Effector memory CD4-positive, alpha-beta T cell (primary cell): ENCODE results near the gene OIT3.
"Not testable (repeated sequence)": the region's sequence is repeated elsewhere in the genome, so short reads cannot be mapped to it uniquely, and the experiment has no call there.

Source experiments
- DNase-seq, 3 donors: peaks; one replicate each; pipeline ENCODE4 v3.0.0-alpha.2; 2020
- H3K27ac ChIP-seq: 2 replicates; pipeline ENCODE4 v1.7.0; 2013; ENCODE audit warnings: mild to moderate bottlenecking, low read length, moderate library complexity; ENCODE audit not compliant: insufficient read depth, poor library complexity, severe bottlenecking
- H3K27me3 ChIP-seq: replicated peaks from 2 replicates; pipeline ENCODE4 v1.7.0; 2013; ENCODE audit warnings: mild to moderate bottlenecking, low read length; ENCODE audit not compliant: insufficient read depth, control insufficient read depth, poor library complexity, severe bottlenecking
- H3K36me3 ChIP-seq: 2 replicates; pipeline ENCODE4 v1.7.0; 2013; ENCODE audit warnings: mild to moderate bottlenecking, low read length, moderate library complexity; ENCODE audit not compliant: control insufficient read depth, insufficient read depth
- H3K4me1 ChIP-seq: 2 replicates; pipeline ENCODE4 v1.7.0; 2013; ENCODE audit warnings: low read length, mild to moderate bottlenecking; ENCODE audit not compliant: control insufficient read depth, insufficient read depth, poor library complexity, severe bottlenecking
- H3K4me3 ChIP-seq: 2 replicates; pipeline ENCODE4 v1.7.0; 2013; ENCODE audit warnings: low read length, low read depth, mild to moderate bottlenecking; ENCODE audit not compliant: insufficient read depth, poor library complexity, severe bottlenecking
- H3K9me3 ChIP-seq: 2 replicates; pipeline ENCODE4 v1.7.0; 2013; ENCODE audit warnings: mild to moderate bottlenecking, low read length, moderate library complexity; ENCODE audit not compliant: control insufficient read depth

The OIT3 gene

DNA sequence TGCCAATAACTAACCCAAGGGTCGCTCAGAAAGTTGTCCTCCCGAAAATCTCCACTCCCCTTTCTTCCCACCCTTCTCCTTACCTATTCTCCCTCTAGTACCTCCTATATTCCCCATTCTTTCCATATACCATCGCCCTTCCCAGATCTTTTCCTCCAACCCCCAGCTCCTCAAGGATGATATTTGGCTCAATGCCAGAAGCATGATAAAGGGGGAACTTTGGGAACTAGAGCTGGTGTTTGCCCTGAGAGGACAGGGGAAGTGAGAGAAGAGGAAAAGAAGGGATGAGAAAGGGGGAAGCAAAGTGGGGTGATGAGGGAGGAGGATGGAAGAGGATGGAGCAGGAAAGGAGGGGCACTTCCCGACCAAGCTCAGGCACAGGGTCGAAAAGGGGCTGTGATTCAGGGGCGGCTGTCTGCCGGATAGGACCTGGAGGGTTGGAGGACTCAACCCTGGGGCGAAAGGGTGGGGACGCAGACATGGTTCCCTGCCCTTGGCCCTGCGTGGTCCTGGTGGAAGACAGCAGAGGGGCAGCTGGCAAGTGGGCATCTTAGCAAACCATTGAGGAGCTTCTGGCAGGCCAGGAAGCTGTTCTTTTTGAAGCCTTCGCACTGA, 1.8 kb downstream of the OIT3 start:
- no peak for DNase-seq
- no peaks in the 10 kb centered on the region for H3K9me3 ChIP-seq
- no peaks in the 10 kb centered on the region for H3K4me1 ChIP-seq
- no peak overlapping the region for H3K27ac ChIP-seq
- H3K4me3 ChIP-seq = no peak overlapping the region
- no peaks in the 10 kb centered on the region for H3K27me3 ChIP-seq
- no peaks in the 10 kb centered on the region for H3K36me3 ChIP-seq

DNA sequence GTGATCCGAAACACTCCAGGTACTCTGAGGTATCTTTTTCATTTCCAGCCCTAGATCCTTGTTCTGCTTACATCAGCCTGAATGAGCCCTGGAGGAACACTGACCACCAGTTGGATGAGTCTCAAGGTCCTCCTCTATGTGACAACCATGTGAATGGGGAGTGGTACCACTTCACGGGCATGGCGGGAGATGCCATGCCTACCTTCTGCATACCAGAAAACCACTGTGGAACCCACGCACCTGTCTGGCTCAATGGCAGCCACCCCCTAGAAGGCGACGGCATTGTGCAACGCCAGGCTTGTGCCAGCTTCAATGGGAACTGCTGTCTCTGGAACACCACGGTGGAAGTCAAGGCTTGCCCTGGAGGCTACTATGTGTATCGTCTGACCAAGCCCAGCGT, 5.1 kb downstream of the OIT3 start:
- Histone ChIP-seq H3K9me3 (no peaks in the 10 kb centered on the region), H3K27ac (no peak overlapping the region), H3K27me3 (no peaks in the 10 kb centered on the region), H3K4me3 (no peak overlapping the region), H3K4me1 (no peaks in the 10 kb centered on the region), H3K36me3 (no peaks in the 10 kb centered on the region)
- DNase-seq = no peak

DNA sequence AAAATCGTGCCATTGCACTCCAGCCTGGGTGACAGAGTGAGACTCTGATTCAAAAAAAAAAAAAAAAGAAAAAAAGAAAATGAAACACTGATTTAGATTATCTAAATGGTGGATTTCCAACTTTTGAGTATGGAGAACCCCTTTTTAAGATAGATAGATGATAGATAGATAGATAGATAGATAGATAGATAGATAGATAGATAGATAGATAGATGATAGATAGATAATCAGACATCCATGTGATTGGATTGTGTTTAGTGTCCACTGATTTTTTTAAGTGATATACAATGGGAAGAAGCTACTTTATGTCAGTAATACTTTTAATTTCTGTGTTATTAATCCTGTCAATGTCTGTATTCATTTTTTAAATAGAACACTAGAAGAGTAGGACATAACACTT, 6.0 kb downstream of the OIT3 start:
- H3K4me3 ChIP-seq = no peak overlapping the region
- H3K9me3 ChIP-seq = no peaks in the 10 kb centered on the region
- DNase-seq = no peak
- no peak overlapping the region for H3K27ac ChIP-seq
- no peaks in the 10 kb centered on the region for H3K4me1 ChIP-seq
- no peaks in the 10 kb centered on the region for H3K27me3 ChIP-seq
- H3K36me3 ChIP-seq = no peaks in the 10 kb centered on the region

DNA sequence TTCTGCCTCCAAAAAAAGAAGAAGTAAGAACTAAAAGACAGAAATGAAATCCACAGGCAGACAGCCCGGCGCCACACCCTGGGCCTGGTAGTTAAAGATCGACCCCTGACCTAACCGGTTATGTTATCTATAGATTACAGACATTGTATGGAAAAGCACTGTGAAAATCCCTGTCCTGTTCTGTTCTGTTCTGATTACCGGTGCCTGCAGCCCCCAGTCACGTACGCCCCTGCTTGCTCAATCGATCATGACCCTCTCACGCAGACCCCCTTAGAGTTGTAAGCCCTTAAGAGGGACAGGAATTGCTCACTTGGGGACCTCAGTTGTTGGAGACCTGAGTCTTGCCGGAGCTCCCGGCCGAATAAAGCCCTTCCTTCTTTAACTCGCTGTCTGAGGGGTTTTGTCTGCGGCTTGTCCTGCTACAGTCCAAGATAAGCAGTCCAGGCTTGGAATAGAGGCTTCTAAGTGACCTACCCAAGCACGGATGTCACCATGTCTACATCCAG, 10.5 kb downstream of the OIT3 start:
- H3K27ac ChIP-seq, DNase-seq, H3K4me3 ChIP-seq, H3K9me3 ChIP-seq, H3K4me1 ChIP-seq, H3K36me3 ChIP-seq, H3K27me3 ChIP-seq: not testable (repeated sequence)

DNA sequence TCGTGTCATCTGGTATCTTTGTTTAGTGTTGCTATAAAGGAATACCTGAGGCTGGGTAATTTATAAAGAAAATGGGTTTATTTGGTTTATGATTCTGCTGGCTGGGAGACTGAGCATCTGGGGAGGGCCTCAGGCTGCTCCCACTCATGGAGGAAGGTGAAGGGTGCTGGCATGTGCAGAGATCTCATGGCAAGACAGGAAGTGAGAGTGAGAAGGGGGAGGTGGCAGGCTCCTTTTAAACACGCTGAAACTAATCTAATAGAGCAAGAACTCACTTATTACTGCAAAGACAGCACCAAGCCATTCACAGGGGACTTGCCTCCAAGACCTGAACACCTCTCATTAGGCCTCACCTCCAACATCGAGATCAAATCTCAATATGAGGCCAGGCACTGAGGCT, 11.3 kb downstream of the OIT3 start:
- Histone ChIP-seq H3K9me3 (no peaks in the 10 kb centered on the region), H3K27me3 (no peaks in the 10 kb centered on the region), H3K4me3 (no peak overlapping the region), H3K27ac (no peak overlapping the region), H3K36me3 (no peaks in the 10 kb centered on the region), H3K4me1 (no peaks in the 10 kb centered on the region)
- DNase-seq = no peak

DNA sequence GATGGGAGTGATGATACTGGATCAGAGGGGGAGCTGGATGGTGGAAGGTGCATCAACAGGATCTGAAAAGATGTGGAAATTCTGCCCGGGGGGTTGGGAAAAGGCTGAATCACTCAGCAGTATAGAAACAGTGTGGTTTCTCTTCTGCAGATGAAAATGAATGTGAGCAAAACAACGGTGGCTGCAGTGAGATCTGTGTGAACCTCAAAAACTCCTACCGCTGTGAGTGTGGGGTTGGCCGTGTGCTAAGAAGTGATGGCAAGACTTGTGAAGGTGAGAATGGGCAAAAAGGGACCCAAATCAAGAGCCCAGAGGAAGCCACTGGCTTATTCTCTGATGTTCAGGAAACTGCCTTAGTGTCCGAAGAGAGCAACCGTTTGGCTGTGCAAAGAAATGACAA, 12.9 kb downstream of the OIT3 start:
- DNase-seq = no peak
- H3K4me3 ChIP-seq = no peak overlapping the region
- no peaks in the 10 kb centered on the region for H3K27me3 ChIP-seq
- H3K9me3 ChIP-seq = no peaks in the 10 kb centered on the region
- H3K27ac ChIP-seq = no peak overlapping the region
- no peaks in the 10 kb centered on the region for H3K4me1 ChIP-seq
- no peaks in the 10 kb centered on the region for H3K36me3 ChIP-seq

DNA sequence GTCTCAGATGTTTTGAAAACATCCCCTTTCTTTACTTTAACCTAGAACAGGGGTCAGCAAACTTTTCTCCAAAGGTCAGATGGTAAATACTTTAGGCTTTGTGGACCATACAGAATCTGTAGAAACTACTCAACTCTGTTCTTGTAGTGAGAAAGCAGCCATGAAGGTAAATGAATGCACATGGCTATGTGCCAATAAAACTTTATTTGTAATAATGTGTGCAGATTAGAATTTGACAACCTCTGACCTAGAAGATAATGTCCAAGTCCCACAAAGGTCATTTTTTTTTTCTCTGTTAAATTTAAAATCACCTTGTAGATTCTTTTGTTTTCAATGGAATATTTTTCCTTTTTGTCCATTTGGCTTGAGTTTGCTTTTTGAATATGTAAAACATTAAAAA, 17.2 kb downstream of the OIT3 start:
- H3K27ac ChIP-seq = no peak overlapping the region
- no peaks in the 10 kb centered on the region for H3K9me3 ChIP-seq

DNA sequence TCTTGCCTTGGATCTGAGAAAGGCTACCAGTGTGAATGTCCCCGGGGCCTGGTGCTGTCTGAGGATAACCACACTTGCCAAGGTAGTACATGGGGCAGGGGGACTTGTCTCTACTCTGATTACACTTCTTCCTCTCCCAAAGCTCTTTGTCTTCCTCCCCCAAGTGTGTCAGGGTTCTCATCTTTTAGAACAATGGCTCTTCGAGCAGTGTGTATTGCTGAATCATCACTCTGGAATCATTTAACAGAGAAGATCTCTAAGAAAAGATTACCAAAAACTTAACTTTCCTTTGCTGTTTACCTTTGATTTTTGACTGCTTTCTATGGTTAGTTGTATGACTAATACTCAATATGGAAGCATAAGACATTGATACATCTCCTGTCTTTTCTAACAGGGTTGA, 18.2 kb downstream of the OIT3 start:
- H3K27ac ChIP-seq = no peak overlapping the region
- no peaks in the 10 kb centered on the region for H3K9me3 ChIP-seq
- H3K36me3 ChIP-seq = no peaks in the 10 kb centered on the region
- no peak overlapping the region for H3K4me3 ChIP-seq
- H3K4me1 ChIP-seq = no peaks in the 10 kb centered on the region
- no peak for DNase-seq
- H3K27me3 ChIP-seq = no peaks in the 10 kb centered on the region

More for the DNA sequence above, 17.2 kb downstream of the OIT3 start:
- Histone ChIP-seq H3K27me3 (no peaks in the 10 kb centered on the region), H3K4me1 (no peaks in the 10 kb centered on the region), H3K4me3 (no peak overlapping the region), H3K36me3 (no peaks in the 10 kb centered on the region)
- DNase-seq = no peak

DNA sequence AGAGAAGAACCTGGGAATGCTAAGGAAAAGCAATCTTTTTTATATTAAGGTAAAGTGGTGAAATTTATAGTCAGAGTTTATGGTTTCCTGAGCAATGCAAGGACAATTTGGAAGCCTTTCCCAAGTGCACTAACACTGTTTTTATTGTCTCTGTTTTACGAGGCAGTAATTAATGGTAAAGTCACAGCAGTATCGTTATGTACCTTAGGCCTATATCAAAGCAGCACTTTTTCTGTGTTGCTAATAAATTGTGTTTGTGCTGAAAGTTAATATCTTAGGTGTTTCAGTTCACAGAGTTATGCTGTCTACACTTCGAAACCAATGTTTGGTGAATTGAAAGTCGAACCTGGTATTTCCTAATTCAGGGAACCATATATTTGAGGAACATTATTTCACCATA, 19.2 kb downstream of the OIT3 start:
- Histone ChIP-seq H3K4me3 (no peak overlapping the region), H3K4me1 (no peaks in the 10 kb centered on the region), H3K27me3 (no peaks in the 10 kb centered on the region), H3K27ac (no peak overlapping the region), H3K36me3 (no peaks in the 10 kb centered on the region), H3K9me3 (no peaks in the 10 kb centered on the region)
- DNase-seq = no peak

DNA sequence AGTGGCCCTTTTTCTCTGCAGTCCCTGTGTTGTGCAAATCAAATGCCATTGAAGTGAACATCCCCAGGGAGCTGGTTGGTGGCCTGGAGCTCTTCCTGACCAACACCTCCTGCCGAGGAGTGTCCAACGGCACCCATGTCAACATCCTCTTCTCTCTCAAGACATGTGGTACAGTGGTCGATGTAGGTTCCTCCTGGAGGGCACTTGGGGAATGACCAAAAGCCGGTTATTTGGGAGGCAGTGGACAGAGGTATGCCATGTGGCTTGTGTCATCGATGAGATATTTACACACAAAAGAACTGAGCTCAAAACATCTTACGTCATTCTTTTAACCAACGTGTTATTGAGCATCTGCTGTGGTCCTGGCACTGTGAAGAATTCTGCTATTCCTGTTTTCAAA, 19.7 kb downstream of the OIT3 start:
- H3K4me1 ChIP-seq = no peaks in the 10 kb centered on the region
- H3K27ac ChIP-seq = no peak overlapping the region
- no peaks in the 10 kb centered on the region for H3K9me3 ChIP-seq
- no peak for DNase-seq
- H3K27me3 ChIP-seq = no peaks in the 10 kb centered on the region
- no peaks in the 10 kb centered on the region for H3K36me3 ChIP-seq
- no peak overlapping the region for H3K4me3 ChIP-seq
